HuH-7 (cell line): ENCODE data around the gene RARA.

Experiments
- DNase-seq: peaks from one replicate; pipeline ENCODE4 v3.0.0; 2011; ENCODE audit warnings: low spot score

RARA gene

GRCh38 chr17:40345994-40346764 lies 37.2 kb downstream of the RARA start:
- DNase-seq = no peak

- no peak for DNase-seq
Observed at GRCh38 chr17:40346765-40347158, 37.8 kb downstream of the RARA start.

GRCh38 chr17:40347319-40348135 lies 38.5 kb downstream of the RARA start:
- no peak for DNase-seq

GRCh38 chr17:40348136-40348504 lies 39.1 kb downstream of the RARA start:
- no peak for DNase-seq

GRCh38 chr17:40348562-40349476 lies 39.8 kb downstream of the RARA start:
- DNase-seq = no peak

- no peak for DNase-seq
Observed at GRCh38 chr17:40349477-40349894, 40.5 kb downstream of the RARA start.

- no peak for DNase-seq
Observed at GRCh38 chr17:40349895-40350688, 41.1 kb downstream of the RARA start.

- no peak for DNase-seq
Observed at GRCh38 chr17:40350689-40351358, 41.8 kb downstream of the RARA start.

- no peak for DNase-seq
Observed at GRCh38 chr17:40351359-40352236, 42.6 kb downstream of the RARA start.

- no peak for DNase-seq
Observed at GRCh38 chr17:40352237-40352778, 43.3 kb downstream of the RARA start.

GRCh38 chr17:40352779-40353394 lies 43.9 kb downstream of the RARA start:
- DNase-seq = peak; percentile 80

- DNase-seq = no peak
Observed at GRCh38 chr17:40354221-40355122, 45.5 kb downstream of the RARA start.

GRCh38 chr17:40355123-40355803 lies 46.3 kb downstream of the RARA start:
- DNase-seq = peak; percentile 95

- DNase-seq = no peak
Observed at GRCh38 chr17:40355804-40356758, 47.1 kb downstream of the RARA start.

GRCh38 chr17:40356990-40357881 lies 48.3 kb downstream of the RARA start:
- no peak for DNase-seq
